Measurements from ENCODE around the gene ELOVL1.
A peak's percentile ranks its signal among the peaks of the same experiment; 100 is the strongest.

The ELOVL1 gene

GRCh38 chr1:43386676-43387075 is 18.9 kb upstream of the ELOVL1 start:
- Histone ChIP-seq H3K27ac (replicated peaks) (no peak overlapping the region; the same call in 1 of the 2 replicates), H3K27me3 (ENCODE audit: insufficient read depth, poor library complexity, severe bottlenecking) (no peaks in the 10 kb centered on the region), H3K4me3 (replicated peaks; ENCODE audit: insufficient read depth, low read length) (no peak overlapping the region)
- no peak for DNase-seq (ENCODE audit: low read depth in 1 of 2, low spot score in 1 of 2)
- TF ChIP-seq SPI1 (IDR thresholded peaks at IDR 0.05; ENCODE audit: borderline replicate concordance, low read depth) (no peak), GABPA (IDR thresholded peaks at IDR 0.05; ENCODE audit: low read depth) (no peak), REST (IDR thresholded peaks at IDR 0.05; ENCODE audit: insufficient replicate concordance, low read depth) (no peak), CTCF (IDR thresholded peaks at IDR 0.05; ENCODE audit: insufficient read depth, low read length) (no peak)

GRCh38 chr1:43383449-43383848 is 15.6 kb upstream of the ELOVL1 start:
- Histone ChIP-seq H3K27ac (replicated peaks) (no peak overlapping the region), H3K4me3 (replicated peaks; ENCODE audit: insufficient read depth, low read length) (no peak overlapping the region), H3K27me3 (ENCODE audit: insufficient read depth, poor library complexity, severe bottlenecking) (no peaks in the 10 kb centered on the region)
- no peak for DNase-seq (ENCODE audit: low read depth in 1 of 2, low spot score in 1 of 2)
- TF ChIP-seq REST (IDR thresholded peaks at IDR 0.05; ENCODE audit: insufficient replicate concordance, low read depth) (no peak), CTCF (IDR thresholded peaks at IDR 0.05; ENCODE audit: insufficient read depth, low read length) (no peak), POLR2AphosphoS5 (IDR thresholded peaks at IDR 0.05; ENCODE audit: low read depth) (no peak), GABPA (IDR thresholded peaks at IDR 0.05; ENCODE audit: low read depth) (no peak), SPI1 (IDR thresholded peaks at IDR 0.05; ENCODE audit: borderline replicate concordance, low read depth) (no peak)

GRCh38 chr1:43382027-43382779 is 14.4 kb upstream of the ELOVL1 start:
- no peaks in the 10 kb centered on the region for H3K27me3 ChIP-seq (ENCODE audit: insufficient read depth, poor library complexity, severe bottlenecking)
- H3K4me3 ChIP-seq (replicated peaks; ENCODE audit: insufficient read depth, low read length): no peak overlapping the region
- DNase-seq (ENCODE audit: low read depth in 1 of 2, low spot score in 1 of 2): no peak
- peak overlapping the region; percentile 40; the same call in 1 of the 2 replicates for H3K27ac ChIP-seq (replicated peaks)
- TF ChIP-seq SPI1 (IDR thresholded peaks at IDR 0.05; ENCODE audit: borderline replicate concordance, low read depth) (no peak), CTCF (IDR thresholded peaks at IDR 0.05; ENCODE audit: insufficient read depth, low read length) (no peak), GABPA (IDR thresholded peaks at IDR 0.05; ENCODE audit: low read depth) (no peak), REST (IDR thresholded peaks at IDR 0.05; ENCODE audit: insufficient replicate concordance, low read depth) (no peak), POLR2AphosphoS5 (IDR thresholded peaks at IDR 0.05; ENCODE audit: low read depth) (no peak)
